HG03469 (cell line): ENCODE data around the gene TICRR.

ENCODE experiments used
- ATAC-seq: cut with Tn5 transposase; IDR thresholded peaks from one replicate; pipeline ENCODE4 v1.9.1; 2021; ENCODE audit warnings: mild to moderate bottlenecking, moderate library complexity, moderate number of reproducible peaks; ENCODE audit not compliant: unreplicated experiment

Gene TICRR

DNA sequence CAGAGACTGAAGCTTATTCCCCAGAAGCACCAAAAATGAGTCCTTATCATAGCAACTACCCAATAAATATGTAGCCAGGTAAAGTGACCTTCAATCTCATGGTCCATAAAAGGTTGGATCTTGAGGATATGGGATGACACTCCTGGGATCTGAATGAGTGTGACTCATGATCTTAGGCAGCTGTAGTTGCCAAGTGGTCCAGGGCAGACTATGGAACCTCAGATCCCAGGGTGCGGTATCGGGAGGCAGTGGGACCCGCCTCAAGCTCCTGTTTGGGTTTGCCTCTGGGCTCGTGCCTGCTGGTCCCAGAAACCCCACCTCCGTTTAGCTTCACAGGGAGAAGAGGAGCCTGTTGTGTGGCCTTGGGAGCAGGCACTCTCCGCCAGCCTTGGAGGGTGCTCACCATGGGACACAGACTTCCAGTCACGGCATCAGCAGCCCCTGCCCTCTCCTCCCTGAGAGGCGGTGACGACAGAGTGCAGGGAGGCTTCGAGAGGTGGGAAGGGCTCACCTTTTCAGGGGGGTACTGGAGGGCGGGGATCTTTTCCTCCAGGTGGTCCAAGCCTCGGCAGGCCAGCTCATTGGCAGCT, 95.8 kb downstream of the TICRR start:
- no peak for ATAC-seq

DNA sequence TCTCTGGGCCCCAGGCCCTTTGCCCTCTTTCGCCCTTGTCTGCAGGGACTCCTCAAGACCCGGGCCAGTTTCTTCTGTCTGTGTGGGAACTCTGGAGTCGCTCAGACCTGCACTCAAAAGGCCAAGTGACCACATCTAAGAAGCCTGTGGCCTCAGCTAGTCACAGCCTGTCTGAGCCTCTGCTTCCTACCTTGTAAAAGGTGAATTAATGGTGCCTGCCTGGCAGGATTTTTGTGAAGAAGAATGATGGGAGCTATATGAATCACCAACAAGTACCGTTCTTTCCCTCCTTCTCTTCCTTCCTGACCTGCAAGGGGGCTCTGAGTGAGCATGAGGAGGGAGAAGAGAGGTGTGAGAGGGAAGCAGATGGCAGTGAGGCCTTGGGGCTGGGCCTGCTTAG, 96.4 kb downstream of the TICRR start:
- ATAC-seq = no peak

DNA sequence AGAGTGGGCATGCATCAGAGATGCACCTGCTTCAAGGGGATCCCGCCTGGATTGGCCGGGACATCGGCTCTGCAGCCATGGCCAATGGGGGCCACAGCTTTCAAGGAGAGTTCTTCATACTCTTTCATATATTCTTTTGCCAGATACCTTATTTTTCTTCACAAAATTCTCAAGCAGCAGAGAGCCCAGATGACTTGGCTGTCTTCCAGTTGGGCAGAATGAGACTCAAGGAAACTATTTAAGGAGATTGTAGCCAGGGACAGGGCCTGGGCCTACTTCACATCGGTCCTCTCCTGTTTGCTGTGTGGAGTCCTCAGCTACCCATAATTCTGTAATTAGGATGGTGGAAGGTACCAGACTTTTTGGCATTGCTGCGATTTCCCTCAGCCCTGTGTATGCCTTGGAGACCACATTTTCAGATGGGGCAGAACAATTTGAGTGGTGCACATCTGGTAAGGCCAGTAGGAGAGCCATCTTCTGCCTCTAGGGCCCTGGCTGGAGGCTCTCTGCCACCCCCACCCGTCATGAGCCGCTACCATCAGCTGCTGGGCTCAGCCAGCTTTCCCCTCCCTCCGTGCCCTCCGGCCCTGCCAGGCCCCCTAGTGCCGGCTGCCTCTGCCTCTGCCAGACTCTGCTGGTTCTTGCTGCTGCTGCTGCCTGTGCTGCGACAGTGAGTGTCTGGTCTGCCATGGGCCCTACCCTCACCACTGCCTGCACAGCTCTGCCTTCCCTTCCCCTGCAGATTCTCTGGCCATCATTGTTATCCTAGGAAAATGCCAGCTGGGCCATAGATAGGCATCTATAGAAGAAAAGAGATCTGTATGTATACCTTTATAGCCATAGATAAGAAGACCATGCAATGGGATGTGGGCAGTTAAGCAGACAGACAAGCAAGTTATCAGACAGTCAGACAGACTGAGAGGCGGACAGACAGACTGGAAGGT, 97.2 kb downstream of the TICRR start:
- ATAC-seq = no peak

DNA sequence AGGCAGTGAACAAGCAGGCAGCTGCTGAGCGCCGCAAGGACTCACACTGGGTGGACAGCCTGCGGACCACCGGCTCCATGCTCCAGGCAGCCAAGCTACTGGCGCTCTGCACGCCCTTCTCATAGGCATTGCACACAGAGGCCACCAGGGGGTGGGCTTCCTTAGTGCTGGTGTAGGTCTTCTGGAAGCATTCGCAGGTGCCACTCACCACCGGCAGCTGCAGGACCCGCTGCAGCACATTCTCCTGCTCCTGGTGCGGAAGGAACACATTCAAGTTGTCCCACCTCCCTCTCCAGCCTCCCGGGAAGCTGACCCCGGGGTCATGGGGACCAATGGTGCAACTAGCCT, 97.9 kb downstream of the TICRR start:
- ATAC-seq = no peak

DNA sequence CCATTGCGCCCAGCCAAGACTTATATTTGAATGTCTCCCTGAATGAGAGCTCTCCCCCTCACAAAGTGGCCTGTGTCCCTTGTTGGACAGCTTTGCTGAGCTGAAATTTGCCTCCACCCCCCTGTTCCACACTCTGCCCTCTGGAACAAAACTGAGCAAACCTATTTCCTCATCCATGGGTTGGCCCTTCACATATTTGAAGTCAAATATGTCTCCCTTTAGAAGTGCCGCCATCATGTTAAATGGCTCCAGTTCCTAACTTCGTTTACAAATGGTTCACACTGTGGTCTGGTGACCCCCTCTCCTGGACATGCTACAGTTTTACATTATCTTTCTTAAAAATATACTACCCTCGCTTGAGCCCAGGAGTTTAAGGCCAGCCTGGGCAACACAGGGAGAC, 99.3 kb downstream of the TICRR start:
- ATAC-seq = no peak

DNA sequence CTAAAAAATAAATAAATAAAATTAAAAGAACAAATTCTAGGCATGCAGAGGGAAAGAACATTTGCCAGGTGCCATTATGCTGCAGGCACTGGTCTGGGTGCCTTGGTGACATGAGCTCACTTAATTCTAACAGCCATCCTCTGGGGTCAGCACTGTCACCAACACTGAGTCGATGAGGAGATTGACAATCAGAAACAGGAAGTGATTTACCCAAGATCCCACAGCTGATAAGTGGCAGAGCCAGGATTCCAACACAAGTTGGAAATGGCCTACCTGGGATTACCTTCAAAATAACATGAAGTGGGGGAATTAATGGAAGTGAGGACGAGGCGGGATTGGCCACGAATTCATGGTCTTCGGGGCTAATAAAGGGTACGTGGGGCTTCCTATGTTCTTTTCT, 100.3 kb downstream of the TICRR start:
- no peak for ATAC-seq

DNA sequence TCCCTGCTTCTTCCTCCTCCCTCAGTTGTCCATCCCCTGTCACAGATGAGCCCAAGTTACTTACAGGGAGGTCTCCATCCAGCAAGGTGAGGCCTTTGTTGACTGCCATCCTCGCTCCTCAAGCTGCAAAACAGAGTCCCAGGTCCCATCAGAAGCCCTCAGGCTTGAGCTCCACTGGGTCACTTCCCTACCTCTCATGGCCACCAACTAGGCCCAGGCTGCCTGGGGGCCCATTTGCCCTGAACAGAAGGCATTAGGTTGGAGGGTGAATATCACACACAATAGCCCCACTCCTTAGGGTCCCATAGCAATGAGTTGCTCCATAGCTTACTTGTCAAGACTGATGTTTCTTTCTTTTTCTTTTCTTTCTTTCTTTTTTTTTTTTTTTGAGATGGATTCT, 102.1 kb downstream of the TICRR start:
- no peak for ATAC-seq
